ENCODE data around the gene TRMO.

- TF ChIP-seq, protein P1, sequence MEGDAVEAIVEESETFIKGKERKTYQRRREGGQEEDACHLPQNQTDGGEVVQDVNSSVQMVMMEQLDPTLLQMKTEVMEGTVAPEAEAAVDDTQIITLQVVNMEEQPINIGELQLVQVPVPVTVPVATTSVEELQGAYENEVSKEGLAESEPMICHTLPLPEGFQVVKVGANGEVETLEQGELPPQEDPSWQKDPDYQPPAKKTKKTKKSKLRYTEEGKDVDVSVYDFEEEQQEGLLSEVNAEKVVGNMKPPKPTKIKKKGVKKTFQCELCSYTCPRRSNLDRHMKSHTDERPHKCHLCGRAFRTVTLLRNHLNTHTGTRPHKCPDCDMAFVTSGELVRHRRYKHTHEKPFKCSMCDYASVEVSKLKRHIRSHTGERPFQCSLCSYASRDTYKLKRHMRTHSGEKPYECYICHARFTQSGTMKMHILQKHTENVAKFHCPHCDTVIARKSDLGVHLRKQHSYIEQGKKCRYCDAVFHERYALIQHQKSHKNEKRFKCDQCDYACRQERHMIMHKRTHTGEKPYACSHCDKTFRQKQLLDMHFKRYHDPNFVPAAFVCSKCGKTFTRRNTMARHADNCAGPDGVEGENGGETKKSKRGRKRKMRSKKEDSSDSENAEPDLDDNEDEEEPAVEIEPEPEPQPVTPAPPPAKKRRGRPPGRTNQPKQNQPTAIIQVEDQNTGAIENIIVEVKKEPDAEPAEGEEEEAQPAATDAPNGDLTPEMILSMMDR (IDR thresholded peaks at IDR 0.05; ENCODE audit: low read depth, low read length) = no peak
- TF ChIP-seq EZH2phosphoT487 (IDR thresholded peaks at IDR 0.05; ENCODE audit: low read depth) = no peak
Observed at GRCh38 chr9:97860451-97861147, 61.7 kb downstream of the TRMO start.

Measured in OCI-LY3 (cell line).